Gastroesophageal sphincter (tissue), 4 donors: ENCODE measurements around the gene ARPC5L. TPM values are rescaled to one million over a fixed set of nuclear protein-coding genes. Genes with fewer than 3 reads are reported as not detected.

Experiments used
- ATAC-seq: fragments of 150-250 bp; one replicate; pipeline ENCODE4 v1.9.1; 2016; ENCODE audit warnings: mild to moderate bottlenecking, moderate library complexity
- H3K27ac ChIP-seq, 4 donors: fragments of 200-600 bp; sonication (generic) in 3 of 4; 1 replicate in 3 of 4; 2 replicates in 1 of 4; pipeline ENCODE4 v1.5.1; 2016 to 2019
- H3K27me3 ChIP-seq: fragments of 200-600 bp; sonication (generic); one replicate; pipeline ENCODE4 v1.5.1; 2019
- H3K36me3 ChIP-seq, 2 donors: fragments of 200-600 bp; sonication (generic); one replicate each; pipeline ENCODE4 v1.5.1; 2019; ENCODE audit warnings: control low read depth in 1 of 2
- H3K4me1 ChIP-seq, 3 donors: fragments of 200-600 bp; sonication (generic); 1 replicate in 2 of 3; 2 replicates in 1 of 3; pipeline ENCODE4 v1.5.1; 2016 to 2019; ENCODE audit warnings: control low read depth in 2 of 3
- H3K4me3 ChIP-seq, 2 donors: fragments of 200-600 bp; sonication (generic); one replicate each; pipeline ENCODE4 v1.5.1; 2019; ENCODE audit warnings: mild to moderate bottlenecking in 1 of 2, moderate library complexity in 1 of 2
- H3K9me3 ChIP-seq, 3 donors: fragments of 200-600 bp; sonication (generic); one replicate each; pipeline ENCODE4 v1.5.1; 2017 to 2019; ENCODE audit warnings: control low read depth in 2 of 3
- CTCF ChIP-seq, 4 experiments: fragments of 200-600 bp in 2 of 4; fragments of 450-650 bp in 2 of 4; sonication (generic) in 1 of 4; IDR thresholded peaks; one replicate each; pipeline ENCODE4 v1.5.1; 2017 to 2019; ENCODE audit warnings: antibody characterized with exemption in 4 of 4, mild to moderate bottlenecking in 2 of 4, moderate library complexity in 2 of 4
- EP300 ChIP-seq: sonication (generic); formaldehyde crosslinking; IDR thresholded peaks from one replicate; pipeline ENCODE4 v1.6.1; 2017; ENCODE audit warnings: antibody characterized with exemption, mild to moderate bottlenecking
- POLR2A ChIP-seq, 2 donors: fragments of 450-650 bp; IDR thresholded peaks; one replicate each; pipeline ENCODE4 v1.6.1; 2017; ENCODE audit warnings: antibody characterized with exemption in 2 of 2, mild to moderate bottlenecking in 2 of 2, moderate library complexity in 1 of 2
- POLR2AphosphoS5 ChIP-seq: sonication (generic); formaldehyde crosslinking; IDR thresholded peaks from one replicate; pipeline ENCODE4 v1.6.1; 2017; ENCODE audit warnings: antibody characterized with exemption
- WGBS, 2 donors: methylation state at CpG; one replicate each; pipeline ENCODE4 v1.1.5; 2018; ENCODE audit warnings: low coverage in 1 of 2; 5-methylcytosine and 5-hydroxymethylcytosine counted together
- total RNA-seq, 4 donors: library from RNA; depleted of rRNA; stranded (reverse); fragments of >200 nt; gene quantifications; one replicate each; pipeline ENCODE4 v1.1.0, GENCODE V29; 2016

ARPC5L gene
- total RNA-seq, 4 donors from 2014 or later = 19.9 to 27.6 (median 20.3) TPM

- H3K27ac ChIP-seq = no peak overlapping the region
- TF ChIP-seq POLR2AphosphoS5 (no peak), CTCF (IDR thresholded peaks at IDR 0.05) (no peak), EP300 (no peak), POLR2A (IDR thresholded peaks at IDR 0.05) (no peak)
- H3K9me3 ChIP-seq = no peaks in the 10 kb centered on the region
- no peak for ATAC-seq
- WGBS, 2 donors = 97 to 100% methylated on average over 1 to 5 of the region's 6 CpGs
- no peak overlapping the region for H3K4me3 ChIP-seq
- no peaks in the 10 kb centered on the region for H3K27me3 ChIP-seq
- H3K36me3 ChIP-seq = no peaks in the 10 kb centered on the region
- peaks cover 0 to 14% (median 0%) of the 10 kb centered on the region in 3 donors for H3K4me1 ChIP-seq
Measured at GRCh38 chr9:124846969-124847368, 15.0 kb upstream of the ARPC5L start.

DNA sequence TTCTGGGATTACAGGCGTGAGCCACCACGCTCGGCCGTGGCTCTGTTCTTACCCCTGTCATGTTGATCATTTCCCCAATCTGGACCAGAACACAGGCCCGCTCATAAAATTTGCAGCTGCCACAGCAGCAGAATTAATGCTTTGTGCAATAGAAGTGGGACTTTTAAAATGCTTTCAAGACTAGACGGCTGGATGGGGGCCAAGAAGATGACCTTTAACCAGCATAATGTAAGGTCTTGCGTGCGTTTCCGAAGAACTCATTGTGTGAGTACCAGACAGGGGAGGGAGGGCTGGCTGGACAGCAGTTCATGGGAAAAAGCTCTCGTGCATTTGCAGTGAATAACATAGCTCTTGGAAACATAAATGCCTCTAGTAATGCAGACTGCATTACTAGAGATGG lies 12.1 kb upstream of the ARPC5L start:
- whole genome bisulfite sequencing, 2 donors = 14% methylated on average over 5 of the region's 10 CpGs; no CpG with 5 or more reads in 1 of the 2 donors
- no peaks in the 10 kb centered on the region for H3K27me3 ChIP-seq
- H3K4me3 ChIP-seq = no peak overlapping the region
- no peak for ATAC-seq
- TF ChIP-seq POLR2AphosphoS5 (no peak), CTCF (IDR thresholded peaks at IDR 0.05) (no peak), POLR2A (IDR thresholded peaks at IDR 0.05) (no peak), EP300 (no peak)
- H3K9me3 ChIP-seq = no peaks in the 10 kb centered on the region
- no peaks in the 10 kb centered on the region for H3K36me3 ChIP-seq
- H3K4me1 ChIP-seq = peaks cover 0 to 33% (median 9%) of the 10 kb centered on the region in 3 donors
- peak overlapping the region in 2 of 4 donors; percentile 33 to 41 for H3K27ac ChIP-seq

GRCh38 chr9:124852121-124852828 lies 9.7 kb upstream of the ARPC5L start:
- peak overlapping the region in 3 of 4 donors; percentile 65 to 78 (median 66) for H3K27ac ChIP-seq
- peaks cover 0 to 15% of the 10 kb centered on the region in 2 donors for H3K36me3 ChIP-seq
- no peak for ATAC-seq
- peaks cover 0 to 33% (median 9%) of the 10 kb centered on the region in 3 donors for H3K4me1 ChIP-seq
- WGBS, 2 donors = 37 to 51% methylated on average over 5 to 6 of the region's 13 CpGs
- TF ChIP-seq POLR2AphosphoS5 = no peak
- no peak for TF ChIP-seq EP300
- no peak for TF ChIP-seq CTCF (IDR thresholded peaks at IDR 0.05)
- no peak for TF ChIP-seq POLR2A (IDR thresholded peaks at IDR 0.05)
- no peaks in the 10 kb centered on the region for H3K27me3 ChIP-seq
- no peaks in the 10 kb centered on the region for H3K9me3 ChIP-seq
- peak overlapping the region in 1 of 2 donors; percentile 53 for H3K4me3 ChIP-seq

DNA sequence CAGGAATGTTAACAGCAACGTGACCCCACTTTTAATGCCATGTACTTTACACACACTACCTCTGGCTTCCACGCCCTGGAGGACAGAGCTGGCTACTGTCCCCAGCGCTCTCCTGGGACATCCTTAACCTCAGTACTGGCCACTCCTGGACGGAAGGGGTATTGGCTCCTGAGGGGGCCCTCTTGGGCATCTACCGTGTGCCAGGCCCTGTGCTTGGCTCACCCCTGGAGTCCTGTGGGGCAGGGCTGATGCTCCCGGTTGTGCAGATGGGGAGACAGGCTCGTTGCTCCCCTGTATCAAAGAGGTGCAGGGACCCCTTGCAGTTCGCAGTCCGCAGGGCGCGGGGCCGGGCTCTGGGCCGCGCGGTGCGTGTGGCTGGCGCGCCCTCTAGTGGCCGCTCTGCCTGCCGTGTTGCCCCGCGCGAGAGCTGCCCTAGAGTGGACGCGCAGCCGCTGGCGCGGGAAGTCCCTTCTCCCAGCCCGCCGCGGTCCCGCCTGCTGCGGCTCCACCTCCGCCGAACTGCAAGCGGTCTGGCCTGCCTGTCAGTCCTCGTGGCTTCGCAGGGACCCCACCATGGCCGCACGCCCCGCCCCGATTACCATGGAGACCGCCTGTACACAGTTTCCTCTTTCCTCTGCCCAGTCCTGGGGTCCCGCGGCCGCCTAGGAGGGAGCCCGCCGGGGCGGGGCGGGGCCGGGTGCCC lies 8.9 kb upstream of the ARPC5L start, which contains the start of gene WDR38:
Gene WDR38, plus strand, starts transcription at position 632 of the 703 bp plus-strand sequence. CDS start 72 bp downstream, outside the sequence.
- peak within 1 kb of the TSS in 3 of 4 donors; percentile 65 to 78 (median 66) for H3K27ac ChIP-seq
- WGBS, 2 donors = 0 to 7% methylated on average over 1 to 2 of the region's 51 CpGs

More for the DNA sequence above, 8.9 kb upstream of the ARPC5L start, which contains the start of gene WDR38:
- Histone ChIP-seq H3K4me1 (peaks cover 0 to 33% (median 9%) of the 10 kb centered on the region in 3 donors), H3K36me3 (peaks cover 0 to 22% of the 10 kb centered on the region in 2 donors), H3K4me3 (peak within 1 kb of the TSS; percentile 16 to 53), H3K9me3 (no peaks in the 10 kb centered on the region), H3K27me3 (no peaks in the 10 kb centered on the region)
- TF ChIP-seq POLR2AphosphoS5 (no peak), CTCF (IDR thresholded peaks at IDR 0.05) (peak in 3 of 4 experiments; percentile 96 to 98 (median 98))
- peak; percentile 91 for ATAC-seq
